Parathyroid adenoma (tissue), 2 donors: ENCODE measurements around the gene MACF1.
"Not testable (repeated sequence)": the region's sequence is repeated elsewhere in the genome, so short reads cannot be mapped to it uniquely, and the experiment has no call there.

Experiments
- H2AFZ ChIP-seq: fragments of 300-600 bp; sonication (generic); one replicate; pipeline ENCODE4 v1.7.0; 2017; ENCODE audit warnings: antibody characterized with exemption, mild to moderate bottlenecking
- H3K27ac ChIP-seq: fragments of 300-600 bp; sonication (generic); one replicate; pipeline ENCODE4 v1.7.0; 2017
- H3K27me3 ChIP-seq: fragments of 300-600 bp; sonication (generic); one replicate; pipeline ENCODE4 v1.7.0; 2017; ENCODE audit warnings: low read length; ENCODE audit not compliant: control insufficient read depth, insufficient read depth
- H3K36me3 ChIP-seq: fragments of 300-600 bp; sonication (generic); one replicate; pipeline ENCODE4 v1.7.0; 2017; ENCODE audit warnings: low read length; ENCODE audit not compliant: control insufficient read depth, insufficient read depth
- H3K4me1 ChIP-seq: fragments of 300-600 bp; sonication (generic); one replicate; pipeline ENCODE4 v1.7.0; 2017; ENCODE audit warnings: control low read depth
- H3K4me2 ChIP-seq: fragments of 300-600 bp; sonication (generic); one replicate; pipeline ENCODE4 v1.7.0; 2017; ENCODE audit warnings: low read length
- H3K4me3 ChIP-seq: fragments of 300-600 bp; sonication (generic); one replicate; pipeline ENCODE4 v1.7.0; 2017; ENCODE audit warnings: low read depth, low read length
- H3K79me2 ChIP-seq: fragments of 300-600 bp; sonication (generic); one replicate; pipeline ENCODE4 v1.7.0; 2017; ENCODE audit warnings: control low read depth
- H3K9ac ChIP-seq: fragments of 300-600 bp; sonication (generic); one replicate; pipeline ENCODE4 v1.7.0; 2017; ENCODE audit warnings: mild to moderate bottlenecking
- H3K9me3 ChIP-seq: fragments of 300-600 bp; sonication (generic); one replicate; pipeline ENCODE4 v1.7.0; 2017; ENCODE audit warnings: low read length; ENCODE audit not compliant: control insufficient read depth
- TF ChIP-seq, protein P1 (sequence below): fragments of 300-600 bp; sonication (generic); IDR thresholded peaks from one replicate; pipeline ENCODE4 v1.7.0; 2017; ENCODE audit warnings: antibody characterized with exemption, mild to moderate bottlenecking
- donor health status: primary hyperparathyroidism.

The MACF1 gene

GRCh38 chr1:39494671-39495410 lies 290.3 kb downstream of the MACF1 start:
- no peaks in the 10 kb centered on the region for H3K79me2 ChIP-seq
- no peak overlapping the region for H3K27ac ChIP-seq
- no peaks in the 10 kb centered on the region for H3K36me3 ChIP-seq
- H3K9ac ChIP-seq, result no peak overlapping the region
- H3K9me3 ChIP-seq, result no peaks in the 10 kb centered on the region
- TF ChIP-seq, protein P1, sequence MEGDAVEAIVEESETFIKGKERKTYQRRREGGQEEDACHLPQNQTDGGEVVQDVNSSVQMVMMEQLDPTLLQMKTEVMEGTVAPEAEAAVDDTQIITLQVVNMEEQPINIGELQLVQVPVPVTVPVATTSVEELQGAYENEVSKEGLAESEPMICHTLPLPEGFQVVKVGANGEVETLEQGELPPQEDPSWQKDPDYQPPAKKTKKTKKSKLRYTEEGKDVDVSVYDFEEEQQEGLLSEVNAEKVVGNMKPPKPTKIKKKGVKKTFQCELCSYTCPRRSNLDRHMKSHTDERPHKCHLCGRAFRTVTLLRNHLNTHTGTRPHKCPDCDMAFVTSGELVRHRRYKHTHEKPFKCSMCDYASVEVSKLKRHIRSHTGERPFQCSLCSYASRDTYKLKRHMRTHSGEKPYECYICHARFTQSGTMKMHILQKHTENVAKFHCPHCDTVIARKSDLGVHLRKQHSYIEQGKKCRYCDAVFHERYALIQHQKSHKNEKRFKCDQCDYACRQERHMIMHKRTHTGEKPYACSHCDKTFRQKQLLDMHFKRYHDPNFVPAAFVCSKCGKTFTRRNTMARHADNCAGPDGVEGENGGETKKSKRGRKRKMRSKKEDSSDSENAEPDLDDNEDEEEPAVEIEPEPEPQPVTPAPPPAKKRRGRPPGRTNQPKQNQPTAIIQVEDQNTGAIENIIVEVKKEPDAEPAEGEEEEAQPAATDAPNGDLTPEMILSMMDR, result no peak
- no peaks in the 10 kb centered on the region for H3K4me1 ChIP-seq
- no peak overlapping the region for H2AFZ ChIP-seq
- H3K27me3 ChIP-seq, result no peaks in the 10 kb centered on the region
- no peak overlapping the region for H3K4me2 ChIP-seq
- H3K4me3 ChIP-seq, result no peak overlapping the region

- not testable (repeated sequence) for H3K4me1 ChIP-seq, H3K27ac ChIP-seq, H3K27me3 ChIP-seq, H3K36me3 ChIP-seq, H3K4me2 ChIP-seq, H2AFZ ChIP-seq, H3K9me3 ChIP-seq, H3K4me3 ChIP-seq, H3K79me2 ChIP-seq, H3K9ac ChIP-seq
Measured at GRCh38 chr1:39496520-39496919, 292.0 kb downstream of the MACF1 start.

- no peaks in the 10 kb centered on the region for H3K27me3 ChIP-seq
- TF ChIP-seq, protein P1, result no peak
- H3K79me2 ChIP-seq, result no peaks in the 10 kb centered on the region
- H3K4me1 ChIP-seq, result no peaks in the 10 kb centered on the region
- no peaks in the 10 kb centered on the region for H3K9me3 ChIP-seq
- no peak overlapping the region for H3K9ac ChIP-seq
- no peak overlapping the region for H3K4me2 ChIP-seq
- H2AFZ ChIP-seq, result no peak overlapping the region
- no peaks in the 10 kb centered on the region for H3K36me3 ChIP-seq
- H3K27ac ChIP-seq, result no peak overlapping the region
- no peak overlapping the region for H3K4me3 ChIP-seq
Measured at GRCh38 chr1:39497585-39497984, 293.1 kb downstream of the MACF1 start.

GRCh38 chr1:39498096-39498710 lies 293.7 kb downstream of the MACF1 start:
- H3K36me3 ChIP-seq, H2AFZ ChIP-seq, H3K4me3 ChIP-seq, H3K9me3 ChIP-seq, H3K4me2 ChIP-seq, H3K27ac ChIP-seq, H3K79me2 ChIP-seq, H3K9ac ChIP-seq, H3K27me3 ChIP-seq, H3K4me1 ChIP-seq: not testable (repeated sequence)

DNA sequence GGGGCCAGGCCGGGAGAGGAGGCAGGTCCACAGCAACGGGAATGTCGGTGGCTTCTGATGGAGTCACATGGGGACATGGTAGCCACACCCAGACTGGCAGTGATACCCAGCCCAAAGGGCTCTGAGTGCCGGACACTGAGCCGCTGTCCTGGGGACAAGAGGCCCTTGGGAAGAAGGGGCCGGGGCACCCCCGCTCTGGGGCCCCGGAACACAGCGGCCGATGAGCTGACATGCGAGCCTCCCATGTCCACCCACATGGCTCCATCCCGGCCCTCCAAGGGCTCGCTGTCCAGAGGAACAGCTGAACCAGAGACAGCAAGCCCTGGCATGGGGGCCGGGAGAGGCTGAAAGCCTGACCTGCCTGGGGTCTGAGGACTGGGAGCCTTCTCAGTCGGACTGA lies 294.3 kb downstream of the MACF1 start:
- H3K79me2 ChIP-seq, H3K4me2 ChIP-seq, H3K9ac ChIP-seq, H3K4me1 ChIP-seq, H3K4me3 ChIP-seq, H3K9me3 ChIP-seq, H3K27ac ChIP-seq, H3K27me3 ChIP-seq, H2AFZ ChIP-seq, H3K36me3 ChIP-seq: not testable (repeated sequence)

- Histone ChIP-seq H3K4me3 (no peak overlapping the region), H3K27ac (no peak overlapping the region), H3K36me3 (no peaks in the 10 kb centered on the region), H2AFZ (no peak overlapping the region), H3K9me3 (no peaks in the 10 kb centered on the region), H3K27me3 (no peaks in the 10 kb centered on the region), H3K79me2 (no peaks in the 10 kb centered on the region), H3K9ac (no peak overlapping the region), H3K4me1 (no peaks in the 10 kb centered on the region), H3K4me2 (no peak overlapping the region)
- TF ChIP-seq, protein P1, result no peak
Measured at GRCh38 chr1:39499668-39500067, 295.2 kb downstream of the MACF1 start.
